IPS DF 4.7 (cell line): ENCODE results near the gene STK25.

Experiments used
- DNase-seq: peaks from one replicate; pipeline ENCODE4 v3.0.0-alpha.2; 2013; ENCODE audit warnings: low spot score; ENCODE audit errors: extremely low read depth

STK25 gene

DNA sequence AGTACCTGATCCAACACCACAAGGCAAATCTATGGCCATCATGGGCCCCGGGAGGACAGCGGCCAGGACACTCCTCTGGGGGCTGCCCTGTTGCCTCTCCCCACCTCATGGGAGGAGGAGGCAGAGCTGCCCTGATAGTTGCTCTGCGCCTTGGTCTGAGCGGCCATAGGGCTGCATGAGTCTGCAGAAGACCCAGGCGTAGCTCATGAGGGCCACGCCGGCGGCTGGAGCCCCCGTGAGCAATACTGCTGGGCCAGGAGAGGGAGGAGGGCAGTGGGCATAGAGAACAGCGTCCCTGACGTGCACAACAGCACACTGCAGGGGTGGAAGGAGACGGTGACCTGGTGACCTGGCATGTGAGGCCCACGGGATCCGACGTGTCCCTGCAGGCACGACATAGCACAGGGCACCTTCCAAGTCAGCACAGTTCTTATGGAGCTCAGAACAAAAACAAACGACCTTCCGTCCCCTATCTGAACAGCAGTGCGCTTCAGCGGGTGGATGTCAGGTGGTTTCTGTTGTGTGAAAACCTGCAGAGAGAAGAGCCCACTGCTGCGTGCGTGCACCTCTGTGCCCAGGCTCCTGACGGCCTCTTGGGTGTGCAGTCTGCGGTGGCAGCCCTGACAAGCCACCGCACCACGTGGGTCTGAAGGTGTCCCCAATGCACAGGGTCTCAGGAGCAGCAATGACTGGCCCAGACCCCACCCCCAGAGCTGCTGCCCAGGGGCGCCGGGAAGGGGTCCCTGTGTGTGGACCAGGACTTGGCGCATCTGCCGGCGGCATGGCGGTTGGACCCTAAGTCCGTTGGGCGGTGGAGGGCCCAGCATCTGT, 13.0 kb downstream of the STK25 start:
- DNase-seq = no peak

DNA sequence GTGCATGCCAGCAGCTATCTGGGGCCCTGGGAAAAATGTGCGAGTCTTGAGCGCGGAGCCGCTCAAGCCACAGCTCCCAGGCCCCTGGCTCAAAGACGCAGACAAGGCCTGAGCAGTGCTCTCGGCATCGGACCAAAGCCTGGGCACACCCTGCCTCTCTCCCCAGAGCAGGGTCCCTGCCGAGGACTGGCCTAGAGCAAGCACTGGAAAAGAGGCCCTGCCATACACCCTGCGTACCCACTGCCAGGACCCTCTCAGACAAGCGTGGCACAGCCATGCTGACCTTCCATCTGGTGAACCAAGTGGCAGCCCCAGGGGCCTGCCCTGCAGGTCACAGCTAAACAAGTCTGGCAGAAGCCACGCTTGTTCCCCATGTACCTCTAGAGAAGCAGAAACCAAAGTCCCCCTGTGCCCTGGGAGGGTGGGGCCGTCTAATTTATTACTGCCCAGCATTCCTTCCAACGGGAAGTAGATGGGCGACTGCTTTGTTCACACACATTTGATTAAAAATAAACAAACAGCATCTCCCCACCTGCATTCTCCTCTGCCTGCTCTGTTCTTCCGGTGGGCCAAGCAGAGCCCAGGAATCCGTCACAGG, 14.0 kb downstream of the STK25 start:
- DNase-seq = no peak

DNA sequence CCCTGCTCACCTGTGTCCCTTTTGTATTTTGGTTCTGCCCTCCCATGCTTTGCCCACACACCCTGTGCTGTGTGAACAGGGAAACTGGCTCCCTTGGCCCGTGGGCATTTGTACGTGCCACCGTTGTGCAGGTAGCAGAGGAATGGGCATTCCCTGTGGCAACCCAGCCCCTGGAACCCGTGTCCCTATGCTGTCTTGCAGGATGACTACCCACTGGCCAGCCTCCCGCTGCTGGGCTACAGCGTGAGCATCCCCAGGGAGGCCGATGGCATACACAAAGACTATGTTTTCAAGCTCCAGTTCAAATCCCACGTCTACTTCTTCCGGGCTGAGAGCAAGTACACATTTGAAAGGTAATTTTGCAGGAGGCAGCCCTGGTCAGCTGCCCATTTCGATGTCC, 15.3 kb downstream of the STK25 start:
- DNase-seq = no peak

DNA sequence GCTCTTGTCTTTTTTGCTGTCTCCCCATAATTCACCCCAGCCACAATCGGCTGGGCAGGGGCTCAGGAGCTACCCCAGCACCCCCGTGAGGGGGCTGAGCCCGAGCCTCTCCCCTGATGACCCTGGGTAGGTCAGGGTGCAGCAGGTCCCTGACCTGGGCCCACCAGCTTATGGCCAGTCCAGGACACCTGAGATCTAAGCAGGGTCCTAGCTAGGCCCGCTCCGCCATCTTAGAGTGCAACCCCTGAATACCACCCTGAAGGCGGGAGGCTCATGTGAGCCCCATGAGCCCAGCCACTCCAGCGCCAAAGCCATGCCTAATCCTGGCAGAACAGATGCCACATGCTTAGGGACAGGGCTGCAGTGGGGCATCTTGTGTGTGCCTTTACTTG, 16.2 kb downstream of the STK25 start:
- no peak for DNase-seq

DNA sequence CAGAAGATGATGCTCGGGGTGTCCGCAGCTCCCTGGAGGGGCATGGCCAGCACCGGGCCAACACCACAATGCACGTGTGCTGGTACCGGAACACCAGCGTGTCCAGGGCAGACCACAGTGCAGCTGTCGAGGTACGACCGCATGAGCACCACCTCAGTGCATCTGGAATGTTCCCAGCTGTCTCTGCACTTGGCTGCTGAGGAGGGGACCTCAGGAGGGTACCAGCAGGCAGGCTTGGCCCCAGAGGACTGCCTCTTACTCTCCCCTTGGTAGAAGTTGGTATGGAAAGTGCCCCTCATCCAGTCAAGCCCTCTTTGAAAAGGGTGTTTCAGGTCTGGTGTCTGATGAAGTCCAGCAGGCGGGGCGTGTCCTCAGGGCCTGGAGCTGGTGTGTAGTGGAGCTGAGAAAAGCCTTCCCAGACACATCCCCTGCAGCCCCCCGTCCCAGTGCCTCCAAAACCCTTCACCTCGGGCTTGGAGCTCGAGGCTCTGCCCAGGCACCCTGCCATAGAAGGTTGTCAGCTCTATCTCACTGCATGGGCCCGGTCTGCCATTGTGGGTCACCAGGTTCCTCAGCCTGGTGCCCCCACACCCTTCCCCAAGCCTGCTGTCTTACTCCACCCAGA, 16.7 kb downstream of the STK25 start:
- no peak for DNase-seq

- DNase-seq = no peak
Observed at GRCh38 chr2:241490825-241491506, 17.4 kb downstream of the STK25 start.

GRCh38 chr2:241489733-241490680, 18.4 kb downstream of the STK25 start:
- no peak for DNase-seq

DNA sequence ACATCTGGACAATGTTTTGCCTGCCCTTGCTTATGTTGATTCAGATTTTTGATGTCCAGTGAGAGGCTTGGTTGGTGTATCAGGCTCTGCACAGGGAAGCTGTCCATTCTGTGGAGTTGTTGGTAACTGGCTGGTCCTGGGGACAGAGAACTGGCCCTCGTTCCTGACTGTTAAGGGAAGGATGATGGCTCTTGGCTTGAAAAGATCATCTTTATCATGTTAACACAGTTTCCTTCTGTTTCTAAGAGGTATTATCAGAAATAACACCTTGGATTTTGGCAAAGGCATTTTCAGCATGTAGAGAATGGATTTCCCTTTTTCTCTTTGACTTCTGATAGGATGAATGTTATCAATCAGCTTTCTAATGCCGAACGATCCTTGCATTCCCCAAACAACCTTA, 19.3 kb downstream of the STK25 start:
- no peak for DNase-seq

GRCh38 chr2:241485172-241485911, 23.0 kb downstream of the STK25 start:
- no peak for DNase-seq

GRCh38 chr2:241483305-241483704, 25.1 kb downstream of the STK25 start:
- no peak for DNase-seq

DNA sequence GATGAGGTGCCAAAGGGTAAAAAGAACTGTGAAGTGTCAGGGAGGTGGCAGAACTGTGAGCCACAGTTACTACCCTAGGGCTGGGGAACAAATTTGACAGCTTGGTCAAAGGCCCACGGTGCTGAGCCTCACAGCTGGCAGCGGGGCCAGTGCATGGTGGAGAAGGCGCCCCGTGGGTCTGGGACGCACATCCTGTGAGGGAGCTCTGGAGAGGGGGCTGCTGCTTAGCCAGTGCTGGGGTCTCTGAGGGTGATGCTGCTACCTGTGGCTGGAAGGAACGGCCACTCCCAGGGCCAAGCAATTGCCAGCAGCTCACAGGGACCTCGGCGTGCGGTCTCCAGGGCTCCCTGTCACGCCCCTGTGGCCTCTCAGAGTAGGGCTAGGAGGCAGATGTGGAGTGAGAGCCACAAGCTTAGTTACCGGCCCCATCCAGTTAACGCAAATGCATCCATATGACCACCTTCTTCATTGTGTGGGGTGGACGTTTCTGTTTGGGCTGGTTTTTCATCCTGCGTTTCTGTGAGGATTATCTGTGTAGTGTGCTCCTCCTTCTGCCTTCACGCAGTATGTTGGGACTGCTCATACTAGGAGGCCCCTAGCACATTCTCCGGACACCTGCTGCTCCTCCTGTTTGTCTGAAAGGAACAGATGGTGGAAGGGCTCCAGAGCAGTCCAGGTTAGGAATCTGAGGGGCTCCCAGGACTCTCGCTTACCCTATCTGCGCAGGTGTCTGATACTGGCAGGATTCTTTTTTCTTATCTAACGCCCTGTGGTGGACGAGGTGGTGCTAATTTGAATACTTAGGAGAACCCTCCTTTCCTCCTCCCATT, 26.0 kb downstream of the STK25 start:
- no peak for DNase-seq

GRCh38 chr2:241481687-241482086, 26.7 kb downstream of the STK25 start:
- no peak for DNase-seq

DNA sequence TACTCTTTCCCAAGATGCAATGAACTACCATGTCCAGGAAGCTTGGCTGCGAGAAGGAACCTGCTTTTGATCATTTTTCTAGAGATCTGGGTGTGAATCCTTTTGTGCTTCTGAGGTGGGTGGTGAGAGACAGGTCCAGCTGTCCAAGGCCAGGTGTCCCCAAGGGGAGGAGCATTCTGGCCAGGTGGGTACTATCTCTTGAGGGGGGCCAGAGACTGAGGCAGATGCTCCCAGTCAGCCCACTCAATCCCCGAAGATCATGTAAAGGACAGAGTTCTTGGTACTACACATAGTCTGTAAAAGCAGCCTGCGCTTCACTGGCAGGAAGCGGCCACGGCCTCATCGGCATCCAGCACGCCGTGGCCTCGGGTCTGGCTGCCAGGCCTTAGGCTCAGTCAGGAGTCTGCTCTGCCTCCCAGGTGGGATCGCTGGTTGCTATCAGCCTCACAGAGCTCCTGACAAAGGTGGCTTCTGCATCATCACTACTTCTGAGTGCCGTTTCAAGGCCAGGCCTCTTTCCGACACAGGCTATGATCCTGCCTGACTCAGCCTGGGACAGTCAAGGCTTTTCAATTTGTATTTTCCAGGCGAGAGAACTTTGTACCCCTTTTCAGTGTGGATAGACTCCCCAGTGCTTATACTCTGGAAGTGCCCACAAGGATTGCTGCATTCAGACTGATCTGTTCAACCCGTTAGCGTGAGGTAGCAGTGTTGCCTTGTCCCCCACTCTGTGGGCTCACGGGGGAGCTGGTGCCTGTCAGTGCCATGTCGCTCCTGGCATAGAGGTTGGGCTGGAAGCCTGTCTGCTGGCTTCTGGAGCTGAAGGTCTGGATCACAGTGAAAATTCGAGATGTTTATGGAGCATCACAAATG, 29.1 kb downstream of the STK25 start:
- DNase-seq = no peak

DNA sequence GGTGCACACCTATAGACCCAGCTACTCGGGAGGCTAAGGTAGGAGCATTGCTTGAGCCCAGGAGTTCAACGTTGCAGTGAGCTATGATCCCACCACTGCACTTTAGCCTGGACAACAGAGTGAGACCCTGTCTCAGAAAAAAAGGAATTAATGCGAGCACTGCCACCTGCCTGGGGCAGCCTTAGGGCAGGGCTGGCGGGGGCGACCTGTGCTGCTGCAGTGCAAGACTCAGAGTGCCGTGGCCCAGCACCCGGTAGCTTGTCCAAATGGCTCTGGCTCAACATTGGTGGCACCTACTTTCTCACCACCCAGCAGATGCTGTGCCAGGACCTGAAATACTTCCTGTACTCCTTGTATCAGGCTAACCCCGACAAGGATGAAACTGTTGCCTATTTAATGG, 30.2 kb downstream of the STK25 start:
- no peak for DNase-seq

DNA sequence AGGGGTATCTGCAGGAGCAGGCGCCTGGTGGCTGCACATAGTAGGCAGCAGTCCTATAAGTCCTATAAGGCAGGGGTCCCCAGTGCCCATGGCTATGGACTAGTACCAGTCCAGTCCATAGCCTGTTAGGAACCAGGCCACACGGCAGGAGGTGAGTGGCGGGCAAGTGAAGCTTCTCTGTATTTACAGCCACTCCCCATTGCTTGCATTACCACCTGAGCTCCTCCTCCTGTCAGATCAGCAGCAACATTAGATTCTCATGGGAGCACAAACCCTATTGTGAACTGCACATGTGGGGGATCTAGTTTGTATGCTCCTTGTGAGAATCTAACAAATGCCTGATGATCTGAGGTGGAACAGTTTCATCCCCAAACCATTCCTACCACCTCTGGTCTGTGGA, 33.1 kb downstream of the STK25 start:
- DNase-seq = no peak

DNA sequence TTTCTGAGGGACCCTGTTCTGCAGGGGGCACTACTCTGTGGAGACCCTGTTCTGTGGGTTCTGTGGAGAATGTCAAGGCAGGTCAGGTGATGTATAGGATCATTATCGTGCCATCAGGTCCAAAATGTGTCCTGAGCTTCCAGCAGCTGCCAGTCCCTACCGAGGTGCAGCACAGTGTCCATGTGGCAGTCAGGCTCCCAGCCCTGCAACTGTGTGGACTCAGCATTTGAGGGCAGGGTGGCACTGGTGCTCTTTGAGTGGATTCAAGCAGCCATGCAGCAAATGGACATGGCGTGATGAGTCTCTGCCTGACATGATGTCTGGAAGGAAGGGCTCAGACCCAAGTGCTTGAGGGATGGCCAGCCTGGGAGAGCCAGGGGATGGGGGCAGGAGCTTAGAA, 35.0 kb downstream of the STK25 start:
- DNase-seq = no peak

- DNase-seq = no peak
Observed at GRCh38 chr2:241469746-241470145, 38.6 kb downstream of the STK25 start.

DNA sequence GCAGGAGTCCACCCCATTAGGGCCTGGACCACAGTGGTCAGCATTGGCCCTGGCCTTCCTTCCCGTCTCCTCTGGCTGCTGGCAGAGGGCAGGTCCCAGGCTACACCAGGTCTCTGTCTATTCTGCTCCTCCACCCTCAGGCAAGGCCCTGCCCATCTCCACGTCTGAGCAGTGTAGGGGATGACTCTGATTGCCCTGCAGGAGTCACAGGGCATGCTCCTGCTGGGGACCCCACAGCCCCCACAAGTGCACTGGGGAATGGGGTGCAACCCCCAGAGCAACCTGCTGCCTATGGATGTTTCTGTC, 40.0 kb downstream of the STK25 start:
- no peak for DNase-seq
